ENCODE measurements around the gene TIMP1. TPM values are rescaled to one million over a fixed set of nuclear protein-coding genes. Genes with fewer than 3 reads are reported as not detected.

TIMP1 gene
- total RNA-seq, 2 donors from 2014 or later: 63.5 to 74.8 TPM

- Mint-ChIP-seq H3K27me3 (ENCODE audit: insufficient read depth) (no peaks in the 10 kb centered on the region), H3K9me3 (peaks cover 60% of the 10 kb centered on the region), H3K4me3 (no peak overlapping the region), H3K4me1 (peaks cover 15% of the 10 kb centered on the region), H3K36me3 (ENCODE audit: low read depth) (no peaks in the 10 kb centered on the region), H3K27ac (peak overlapping the region; percentile 5)
- Histone ChIP-seq H3K4me1 (ENCODE audit: control insufficient read depth, insufficient read depth, low read length) (no peaks in the 10 kb centered on the region), H3K4me3 (ENCODE audit: low read length) (no peak overlapping the region), H3K9me3 (ENCODE audit: control insufficient read depth, low read length) (no peaks in the 10 kb centered on the region), H3K36me3 (ENCODE audit: control insufficient read depth, insufficient read depth, low read length) (no peaks in the 10 kb centered on the region), H3K9ac (ENCODE audit: extremely low read depth, low read length, poor library complexity, severe bottlenecking) (no peak overlapping the region), H3K27ac (ENCODE audit: low read depth, low read length) (no peak overlapping the region), H3K27me3 (ENCODE audit: control insufficient read depth, insufficient read depth, low read length, poor library complexity, severe bottlenecking) (no peaks in the 10 kb centered on the region)
- WGBS, 2 experiments (ENCODE audit: insufficient coverage in 1 of 2, insufficient read length in 1 of 2): 89% methylated on average over 3 of the region's 3 CpGs; no CpG with 5 or more reads in 1 of the 2 experiments
- TF ChIP-seq CTCF (conservative IDR thresholded peaks at IDR 0.05): no peak
- DNase-seq: no peak
These were observed 4.3 kb upstream of the TIMP1 start for GRCh38 chrX:47577901-47578300.

GRCh38 chrX:47578692-47579091 is 3.5 kb upstream of the TIMP1 start:
- no peak for TF ChIP-seq CTCF (conservative IDR thresholded peaks at IDR 0.05)
- Histone ChIP-seq H3K9ac (ENCODE audit: extremely low read depth, low read length, poor library complexity, severe bottlenecking) (no peak overlapping the region), H3K4me3 (ENCODE audit: low read length) (no peak overlapping the region), H3K9me3 (ENCODE audit: control insufficient read depth, low read length) (no peaks in the 10 kb centered on the region), H3K27ac (ENCODE audit: low read depth, low read length) (no peak overlapping the region), H3K4me1 (ENCODE audit: control insufficient read depth, insufficient read depth, low read length) (no peaks in the 10 kb centered on the region), H3K27me3 (ENCODE audit: control insufficient read depth, insufficient read depth, low read length, poor library complexity, severe bottlenecking) (no peaks in the 10 kb centered on the region), H3K36me3 (ENCODE audit: control insufficient read depth, insufficient read depth, low read length) (no peaks in the 10 kb centered on the region)
- H3K4me3 Mint-ChIP-seq: no peak overlapping the region
- no peaks in the 10 kb centered on the region for H3K36me3 Mint-ChIP-seq (ENCODE audit: low read depth)
- DNase-seq: no peak
- 89% methylated on average over 16 of the region's 16 CpGs; no CpG with 5 or more reads in 1 of the 2 experiments for WGBS, 2 experiments (ENCODE audit: insufficient coverage in 1 of 2, insufficient read length in 1 of 2)
- peaks cover 58% of the 10 kb centered on the region for H3K9me3 Mint-ChIP-seq
- H3K4me1 Mint-ChIP-seq: peaks cover 12% of the 10 kb centered on the region
- no peaks in the 10 kb centered on the region for H3K27me3 Mint-ChIP-seq (ENCODE audit: insufficient read depth)
- H3K27ac Mint-ChIP-seq: no peak overlapping the region

- no peak overlapping the region for H3K27ac Mint-ChIP-seq
- no peak overlapping the region for H3K4me3 Mint-ChIP-seq
- TF ChIP-seq CTCF (conservative IDR thresholded peaks at IDR 0.05): no peak
- no peak for DNase-seq
- no peaks in the 10 kb centered on the region for H3K4me1 ChIP-seq (ENCODE audit: control insufficient read depth, insufficient read depth, low read length)
- H3K27me3 Mint-ChIP-seq (ENCODE audit: insufficient read depth): no peaks in the 10 kb centered on the region
- no peak overlapping the region for H3K4me3 ChIP-seq (ENCODE audit: low read length)
- H3K9ac ChIP-seq (ENCODE audit: extremely low read depth, low read length, poor library complexity, severe bottlenecking): no peak overlapping the region
- H3K36me3 ChIP-seq (ENCODE audit: control insufficient read depth, insufficient read depth, low read length): no peaks in the 10 kb centered on the region
- H3K9me3 ChIP-seq (ENCODE audit: control insufficient read depth, low read length): no peaks in the 10 kb centered on the region
- no peak overlapping the region for H3K27ac ChIP-seq (ENCODE audit: low read depth, low read length)
- H3K27me3 ChIP-seq (ENCODE audit: control insufficient read depth, insufficient read depth, low read length, poor library complexity, severe bottlenecking): no peaks in the 10 kb centered on the region
- WGBS, 2 experiments (ENCODE audit: insufficient coverage in 1 of 2, insufficient read length in 1 of 2): 89 to 90% methylated on average over 3 to 7 of the region's 9 CpGs
- peaks cover 63% of the 10 kb centered on the region for H3K9me3 Mint-ChIP-seq
- peaks cover 15% of the 10 kb centered on the region for H3K4me1 Mint-ChIP-seq
- H3K36me3 Mint-ChIP-seq (ENCODE audit: low read depth): no peaks in the 10 kb centered on the region
These were observed 2.7 kb upstream of the TIMP1 start for GRCh38 chrX:47579537-47579936.

Data from endodermal cell (in vitro differentiated cells).